Left hindlimb (tissue), 1 donor: ENCODE measurements around the gene AGAP1.
"Not testable (repeated sequence)": the region's sequence is repeated elsewhere in the genome, so short reads cannot be mapped to it uniquely, and the experiment has no call there.

ENCODE experiments used
- DNase-seq: peaks from one replicate; pipeline ENCODE4 v3.0.0-alpha.2; 2018

Gene AGAP1

GRCh38 chr2:236054125-236054524 lies 560.3 kb downstream of the AGAP1 start:
- DNase-seq = no peak

- DNase-seq = no peak
Measured at GRCh38 chr2:236054621-236055305, 560.9 kb downstream of the AGAP1 start.

DNA sequence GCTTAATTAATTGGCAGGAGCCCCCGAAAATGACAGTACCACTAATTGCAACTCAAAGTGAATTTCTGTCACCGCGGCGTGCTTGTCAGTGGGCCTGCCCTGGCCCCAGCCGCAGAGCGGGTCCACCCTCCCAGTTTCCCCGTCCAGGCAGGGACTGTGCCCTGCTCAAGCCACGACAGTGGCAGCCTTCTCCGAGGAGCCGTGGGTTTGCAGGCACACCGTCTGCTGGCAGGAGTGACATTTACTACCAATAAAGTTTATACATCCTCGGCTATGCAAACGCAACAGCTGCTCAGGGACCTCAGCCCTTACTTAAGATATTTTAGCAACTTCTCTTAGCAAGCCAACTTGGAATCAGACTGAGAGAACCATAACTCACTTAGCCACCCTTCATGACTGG lies 561.6 kb downstream of the AGAP1 start:
- DNase-seq = no peak

DNA sequence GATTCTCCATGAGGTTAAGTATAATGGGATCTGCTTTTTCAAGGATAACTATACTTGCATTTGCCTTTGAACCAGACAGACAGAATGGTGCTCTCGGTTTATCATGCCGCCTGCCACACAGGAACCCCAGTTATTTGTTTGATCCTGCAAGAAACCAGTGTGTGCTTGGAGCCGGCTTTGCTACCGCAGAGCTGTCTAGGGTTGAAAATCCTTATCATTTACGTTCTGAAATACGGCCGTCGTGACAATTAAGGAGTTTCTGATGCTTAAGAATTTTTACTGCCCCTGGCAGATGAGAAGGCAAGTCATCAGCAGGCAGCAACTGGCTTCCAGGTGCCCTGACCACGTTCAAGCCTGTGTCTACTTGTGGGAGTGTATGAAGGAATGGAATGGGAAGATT lies 562.3 kb downstream of the AGAP1 start:
- no peak for DNase-seq

GRCh38 chr2:236057375-236057774 lies 563.5 kb downstream of the AGAP1 start:
- DNase-seq = no peak

DNA sequence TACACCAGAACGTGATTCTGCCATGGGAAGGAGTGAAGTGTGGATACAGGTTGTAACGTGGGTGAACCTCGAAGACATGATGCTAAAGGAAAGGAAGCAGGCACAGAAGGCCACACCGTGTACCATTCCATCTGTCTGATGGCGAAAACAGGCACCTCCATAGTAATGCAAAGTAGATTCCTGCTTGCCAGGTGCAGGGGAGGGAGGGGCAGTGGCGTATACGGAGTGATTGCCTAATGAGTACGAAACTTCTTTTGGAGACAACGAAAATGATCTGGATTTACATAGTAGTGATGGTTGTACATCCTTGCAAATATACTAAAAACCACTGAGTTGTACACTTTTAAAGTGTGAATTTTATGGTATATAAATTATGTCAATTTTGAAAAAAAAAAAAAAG lies 567.7 kb downstream of the AGAP1 start:
- DNase-seq = no peak

DNA sequence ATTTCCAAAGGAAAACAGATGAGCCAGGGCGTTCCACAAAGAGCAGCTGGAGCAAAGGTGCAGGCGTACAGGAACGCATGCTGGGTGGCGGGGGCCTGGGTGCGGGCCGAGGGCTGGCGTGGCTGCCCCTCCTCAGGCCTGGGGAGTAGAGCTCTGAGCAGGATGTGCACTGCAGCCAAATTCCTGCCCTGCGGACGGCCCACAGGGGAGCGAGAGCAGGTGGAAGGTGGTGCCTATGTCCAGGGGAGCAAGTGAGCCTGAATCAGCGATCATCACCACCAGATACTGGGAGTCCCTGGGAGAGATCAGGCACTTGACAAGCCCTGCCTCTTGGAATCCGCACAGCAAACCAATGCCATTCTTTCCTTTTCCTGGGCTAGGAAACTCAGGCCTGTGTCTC lies 568.1 kb downstream of the AGAP1 start:
- DNase-seq = no peak

DNA sequence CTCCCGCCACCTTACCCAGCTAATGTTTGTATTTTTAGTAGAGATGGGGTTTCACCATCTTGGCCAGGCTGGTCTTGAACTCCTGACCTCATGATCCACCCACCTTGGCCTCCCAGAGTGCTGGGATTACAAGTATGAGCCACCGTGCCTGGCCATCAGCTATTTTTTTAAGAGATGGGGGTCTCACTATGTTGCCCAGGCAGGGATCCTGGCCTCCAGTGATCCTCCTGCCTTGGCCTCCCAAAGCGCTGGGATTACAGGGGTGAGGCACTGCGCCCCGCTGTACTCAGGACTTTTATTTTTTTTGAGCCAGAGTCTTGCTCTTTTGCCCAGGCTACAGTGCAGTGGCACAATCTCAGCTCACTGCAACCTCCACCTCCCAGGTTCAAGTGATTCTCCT lies 569.0 kb downstream of the AGAP1 start:
- not testable (repeated sequence) for DNase-seq

GRCh38 chr2:236063994-236064393 lies 570.2 kb downstream of the AGAP1 start:
- DNase-seq = no peak

GRCh38 chr2:236065314-236066160 lies 571.7 kb downstream of the AGAP1 start:
- no peak for DNase-seq

- no peak for DNase-seq
Measured at GRCh38 chr2:236070236-236070635, 576.4 kb downstream of the AGAP1 start.

- DNase-seq = no peak
Measured at GRCh38 chr2:236073246-236073645, 579.4 kb downstream of the AGAP1 start.

GRCh38 chr2:236073867-236074655 lies 580.2 kb downstream of the AGAP1 start:
- no peak for DNase-seq

DNA sequence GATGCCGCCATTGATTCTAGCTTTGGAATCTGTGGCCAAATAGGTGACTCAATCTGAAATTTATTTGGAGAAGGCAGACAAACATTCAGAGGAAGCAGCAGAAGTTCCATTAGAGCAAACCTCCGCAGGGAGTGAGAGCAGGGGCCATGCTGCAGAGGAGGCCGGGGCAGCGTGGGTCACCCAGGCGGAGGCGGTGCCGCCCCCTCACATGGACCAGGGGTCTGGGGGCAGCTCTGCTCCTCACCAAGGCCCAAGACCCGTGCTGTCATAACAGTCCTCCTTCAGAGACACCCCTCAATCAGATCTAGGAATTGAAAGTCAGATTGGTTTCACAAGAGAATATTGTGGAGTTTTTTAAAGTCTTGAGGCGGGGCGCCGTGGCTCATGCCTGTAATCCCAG lies 582.0 kb downstream of the AGAP1 start:
- DNase-seq = no peak

DNA sequence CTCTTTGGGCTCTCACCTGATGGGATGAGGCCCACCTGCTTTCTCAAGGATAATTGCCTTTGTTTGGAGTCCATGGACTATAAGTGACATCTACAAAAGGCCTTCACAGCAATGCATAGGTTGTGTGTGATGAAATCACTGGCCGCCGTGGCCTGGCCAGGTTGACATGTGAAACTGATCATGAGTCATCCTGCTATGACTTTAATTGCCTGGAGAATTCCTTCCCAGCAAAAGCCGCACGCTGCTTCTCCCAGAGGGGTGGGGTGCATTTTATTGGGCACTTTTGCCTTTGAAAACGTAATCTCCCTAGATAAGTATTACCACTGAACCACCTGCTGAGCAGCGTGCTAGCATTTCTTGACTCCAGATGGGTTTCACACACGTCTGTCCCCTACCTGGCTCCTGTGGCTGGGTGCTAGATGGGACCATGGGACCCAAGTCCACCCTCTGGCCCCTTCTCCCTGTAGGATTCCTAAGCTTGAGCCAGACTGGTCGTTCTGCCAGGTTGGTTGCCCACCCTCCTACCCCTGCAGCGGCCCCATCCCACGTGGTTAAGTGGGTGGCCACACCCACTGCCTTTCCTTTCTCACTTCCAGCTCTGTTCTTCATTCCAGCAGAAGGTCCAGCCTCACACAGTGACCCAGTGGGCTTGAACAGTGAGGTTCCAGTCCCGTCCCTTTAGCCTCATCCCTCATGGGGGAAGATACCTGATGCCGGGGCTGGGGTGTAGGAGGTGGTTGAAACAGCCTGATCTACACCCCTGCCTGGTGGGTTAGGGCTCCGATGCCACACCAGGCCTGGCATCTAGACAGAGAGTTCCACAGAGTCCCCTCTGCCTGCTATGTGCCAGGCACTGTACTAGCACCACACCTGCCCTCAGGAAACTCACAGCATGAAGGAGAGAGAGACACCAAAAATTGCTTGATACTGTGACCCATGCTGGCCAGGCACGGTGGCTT lies 584.7 kb downstream of the AGAP1 start:
- no peak for DNase-seq

DNA sequence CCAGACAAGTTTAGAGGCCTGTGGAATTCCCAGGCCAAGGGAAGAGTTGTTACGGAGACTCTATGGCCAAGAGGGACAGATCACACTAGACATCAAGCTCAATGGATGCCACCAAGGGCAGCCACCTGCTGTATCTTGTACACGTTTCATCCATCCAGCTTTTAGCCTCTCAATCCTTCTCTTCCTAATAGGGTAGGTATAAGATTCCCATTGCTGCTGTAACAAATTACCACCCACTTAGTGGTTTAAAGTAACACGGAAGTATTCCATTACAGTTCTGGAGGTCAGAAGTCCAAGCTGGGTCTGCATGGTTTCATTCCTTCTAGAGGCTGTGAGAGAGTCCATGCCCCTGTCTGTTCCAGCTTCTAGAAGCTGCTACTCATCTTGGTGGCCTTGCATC lies 586.6 kb downstream of the AGAP1 start:
- no peak for DNase-seq

DNA sequence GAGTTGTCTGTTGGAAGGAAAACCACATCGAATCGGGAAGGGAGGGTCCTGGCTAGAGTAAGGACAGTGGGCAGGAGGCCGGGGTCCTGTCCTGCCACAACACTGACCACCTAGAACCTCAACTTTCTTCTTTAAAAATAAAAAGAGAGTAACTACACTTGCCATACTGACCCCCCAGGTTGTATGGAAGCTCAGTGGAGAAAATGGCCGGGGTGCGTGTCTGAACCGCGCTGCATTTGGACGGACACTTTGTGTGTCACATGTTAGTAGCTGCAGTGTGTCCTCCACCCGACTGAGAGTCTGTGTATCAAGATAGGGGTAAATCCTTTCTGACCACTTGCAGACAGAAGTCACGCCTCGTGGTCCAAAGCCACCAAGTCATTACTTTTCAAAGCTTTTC lies 587.3 kb downstream of the AGAP1 start:
- no peak for DNase-seq

DNA sequence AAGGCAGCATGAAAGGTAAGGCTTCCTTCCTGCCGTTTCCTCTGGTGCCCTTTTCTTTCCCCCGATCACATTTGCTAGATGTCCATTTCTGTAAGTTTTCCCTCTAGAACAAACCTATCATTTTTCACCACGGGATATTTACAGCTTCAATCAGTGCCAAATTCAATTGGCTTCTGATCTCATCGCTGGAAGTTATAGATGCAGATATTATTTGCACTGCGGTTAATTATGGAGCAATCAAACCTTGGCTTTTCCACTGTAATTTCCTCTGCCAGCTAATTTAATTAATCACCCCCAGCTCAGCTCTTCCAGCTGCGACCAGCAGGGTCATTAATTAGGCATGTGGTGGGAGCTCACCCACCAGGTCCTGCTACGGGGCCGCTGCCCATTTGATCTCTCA lies 588.2 kb downstream of the AGAP1 start:
- DNase-seq = no peak

- no peak for DNase-seq
Measured at GRCh38 chr2:236083934-236084333, 590.1 kb downstream of the AGAP1 start.

GRCh38 chr2:236085211-236085610 lies 591.4 kb downstream of the AGAP1 start:
- no peak for DNase-seq

- no peak for DNase-seq
Measured at GRCh38 chr2:236085647-236086046, 591.8 kb downstream of the AGAP1 start.

GRCh38 chr2:236086403-236086970 lies 592.6 kb downstream of the AGAP1 start:
- no peak for DNase-seq
